Effector memory CD8-positive, alpha-beta T cell (primary cell): Measurements from ENCODE around the gene TCF12.

Experiments
- ATAC-seq: fragments of 150-1000 bp; cut with Tn5 transposase; replicated peaks from 2 replicates; pipeline ENCODE4 v1.10.0; 2021; ENCODE audit warnings: mild to moderate bottlenecking, moderate library complexity
- DNase-seq, 3 experiments: peaks; one replicate each; pipeline ENCODE4 v3.0.0; 2021
- H3K27ac Mint-ChIP-seq, 2 donors: one replicate each; pipeline ENCODE4 v1.8.0; 2022; ENCODE audit warnings: mild to moderate bottlenecking in 2 of 2, mixed read lengths in 2 of 2, moderate library complexity in 2 of 2
- H3K27me3 Mint-ChIP-seq, 2 donors: one replicate each; pipeline ENCODE4 v1.8.0; 2022; ENCODE audit warnings: mixed read lengths in 2 of 2
- H3K36me3 Mint-ChIP-seq: one replicate; pipeline ENCODE4 v1.8.0; 2022; ENCODE audit warnings: mild to moderate bottlenecking, moderate library complexity, mixed read lengths; ENCODE audit not compliant: insufficient read depth
- H3K4me1 Mint-ChIP-seq, 2 donors: one replicate each; pipeline ENCODE4 v1.8.0; 2022; ENCODE audit warnings: low read depth in 2 of 2, mixed read lengths in 2 of 2
- H3K4me3 Mint-ChIP-seq, 2 donors: one replicate each; pipeline ENCODE4 v1.8.0; 2022; ENCODE audit warnings: mild to moderate bottlenecking in 2 of 2, mixed read lengths in 2 of 2, moderate library complexity in 2 of 2
- H3K9me3 Mint-ChIP-seq, 2 donors: one replicate each; pipeline ENCODE4 v1.8.0; 2022; ENCODE audit warnings: mixed read lengths in 2 of 2

The TCF12 gene

GRCh38 chr15:57227166-57227565, 308.7 kb downstream of the TCF12 start:
- Mint-ChIP-seq H3K27ac (no peak overlapping the region), H3K9me3 (no peaks in the 10 kb centered on the region), H3K4me3 (no peak overlapping the region), H3K36me3 (peaks cover under 1% of the 10 kb centered on the region), H3K4me1 (peaks cover 4 to 13% of the 10 kb centered on the region in 2 donors), H3K27me3 (no peaks in the 10 kb centered on the region)
- ATAC-seq (no peak), DNase-seq (no peak)

- DNase-seq = no peak
- no peaks in the 10 kb centered on the region for H3K9me3 Mint-ChIP-seq
- peaks cover 4 to 13% of the 10 kb centered on the region in 2 donors for H3K4me1 Mint-ChIP-seq
- peaks cover 6% of the 10 kb centered on the region for H3K36me3 Mint-ChIP-seq
- H3K27ac Mint-ChIP-seq = no peak overlapping the region
- H3K4me3 Mint-ChIP-seq = no peak overlapping the region
- ATAC-seq = no peak
- no peaks in the 10 kb centered on the region for H3K27me3 Mint-ChIP-seq
Observed at GRCh38 chr15:57227899-57228298, 309.5 kb downstream of the TCF12 start.

- Mint-ChIP-seq H3K4me1 (peaks cover 4 to 13% of the 10 kb centered on the region in 2 donors), H3K27ac (no peak overlapping the region), H3K27me3 (no peaks in the 10 kb centered on the region), H3K4me3 (no peak overlapping the region), H3K9me3 (no peaks in the 10 kb centered on the region), H3K36me3 (peaks cover 10% of the 10 kb centered on the region)
- no peak for DNase-seq
- no peak for ATAC-seq
Observed at GRCh38 chr15:57228395-57228794, 310.0 kb downstream of the TCF12 start.

DNA sequence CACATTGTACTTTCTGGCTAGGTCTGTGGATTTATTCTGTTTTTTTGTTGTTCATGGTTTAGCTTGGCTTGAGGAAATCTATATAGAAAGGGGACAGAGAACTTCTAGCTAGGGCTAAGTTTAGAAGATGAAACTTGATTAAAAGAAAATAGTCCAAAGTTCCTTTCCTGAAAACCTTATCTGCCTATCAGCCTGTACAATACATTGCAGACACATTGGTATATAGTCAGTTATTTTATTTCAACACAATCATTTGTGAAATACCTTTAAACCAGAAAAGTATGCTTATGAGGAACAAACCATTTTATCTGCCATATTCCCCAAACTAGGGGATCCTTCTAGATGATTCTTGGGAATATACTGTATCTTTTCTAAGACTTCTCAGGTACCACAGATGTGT, 310.6 kb downstream of the TCF12 start:
- Mint-ChIP-seq H3K27me3 (no peaks in the 10 kb centered on the region), H3K27ac (no peak overlapping the region), H3K36me3 (peaks cover 17% of the 10 kb centered on the region), H3K9me3 (no peaks in the 10 kb centered on the region), H3K4me1 (peaks cover 4 to 13% of the 10 kb centered on the region in 2 donors), H3K4me3 (no peak overlapping the region)
- DNase-seq (no peak), ATAC-seq (no peak)

GRCh38 chr15:57231559-57231958, 313.1 kb downstream of the TCF12 start:
- Mint-ChIP-seq H3K4me1 (peaks cover 4 to 13% of the 10 kb centered on the region in 2 donors), H3K4me3 (no peak overlapping the region), H3K36me3 (peaks cover 36% of the 10 kb centered on the region), H3K9me3 (no peaks in the 10 kb centered on the region), H3K27me3 (no peaks in the 10 kb centered on the region), H3K27ac (no peak overlapping the region)
- ATAC-seq = no peak
- no peak for DNase-seq

GRCh38 chr15:57234156-57234555, 315.7 kb downstream of the TCF12 start:
- ATAC-seq (no peak), DNase-seq (no peak)
- Mint-ChIP-seq H3K4me1 (peaks cover 0 to 4% of the 10 kb centered on the region in 2 donors), H3K4me3 (no peak overlapping the region), H3K27ac (no peak overlapping the region), H3K27me3 (no peaks in the 10 kb centered on the region), H3K36me3 (peaks cover 41% of the 10 kb centered on the region), H3K9me3 (no peaks in the 10 kb centered on the region)

DNA sequence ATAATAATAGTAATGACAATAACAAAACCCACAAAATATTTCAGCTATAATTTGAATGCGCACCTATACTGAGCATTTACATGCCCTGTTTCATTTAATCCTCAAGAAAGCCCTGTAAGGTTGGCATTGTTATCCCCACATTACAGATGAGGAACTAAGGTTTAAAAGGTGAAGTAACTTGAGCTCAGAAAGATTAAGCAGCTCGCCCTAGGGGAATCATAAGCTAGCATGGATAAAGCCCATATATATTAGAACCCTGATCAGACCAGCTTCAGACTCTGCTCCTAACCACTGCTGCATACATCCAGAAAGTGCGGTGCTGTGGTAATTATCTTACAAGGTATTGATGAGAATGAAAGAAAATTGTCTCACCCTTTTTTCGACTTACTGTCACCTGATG, 316.7 kb downstream of the TCF12 start:
- peaks cover 0 to 9% of the 10 kb centered on the region in 2 donors for H3K4me1 Mint-ChIP-seq
- no peak for DNase-seq
- H3K27ac Mint-ChIP-seq = no peak overlapping the region
- no peaks in the 10 kb centered on the region for H3K27me3 Mint-ChIP-seq
- no peak overlapping the region for H3K4me3 Mint-ChIP-seq
- ATAC-seq = no peak
- H3K36me3 Mint-ChIP-seq = peaks cover 41% of the 10 kb centered on the region
- no peaks in the 10 kb centered on the region for H3K9me3 Mint-ChIP-seq

DNA sequence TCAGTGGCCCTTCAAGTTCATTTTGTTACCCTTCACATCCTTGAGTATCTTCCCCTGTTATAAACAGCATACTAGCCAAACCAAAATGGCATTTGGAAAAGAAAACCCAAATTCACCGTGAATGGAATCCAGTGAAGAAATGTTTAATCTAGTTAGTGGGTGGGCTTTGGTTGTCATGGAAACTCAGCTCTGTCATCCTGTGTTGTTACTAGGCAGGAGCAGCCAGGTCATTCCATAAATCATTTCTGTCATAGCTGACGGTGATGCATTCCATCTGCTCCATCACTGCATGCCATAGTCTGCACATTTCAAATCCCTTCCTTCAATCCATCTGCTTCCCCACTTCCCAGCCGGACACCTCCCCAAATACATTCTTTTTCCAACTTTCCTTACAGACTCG, 317.4 kb downstream of the TCF12 start:
- no peaks in the 10 kb centered on the region for H3K9me3 Mint-ChIP-seq
- DNase-seq = no peak
- no peaks in the 10 kb centered on the region for H3K27me3 Mint-ChIP-seq
- H3K36me3 Mint-ChIP-seq = peaks cover 41% of the 10 kb centered on the region
- no peak for ATAC-seq
- peaks cover 0 to 9% of the 10 kb centered on the region in 2 donors for H3K4me1 Mint-ChIP-seq
- no peak overlapping the region for H3K4me3 Mint-ChIP-seq
- no peak overlapping the region for H3K27ac Mint-ChIP-seq

DNA sequence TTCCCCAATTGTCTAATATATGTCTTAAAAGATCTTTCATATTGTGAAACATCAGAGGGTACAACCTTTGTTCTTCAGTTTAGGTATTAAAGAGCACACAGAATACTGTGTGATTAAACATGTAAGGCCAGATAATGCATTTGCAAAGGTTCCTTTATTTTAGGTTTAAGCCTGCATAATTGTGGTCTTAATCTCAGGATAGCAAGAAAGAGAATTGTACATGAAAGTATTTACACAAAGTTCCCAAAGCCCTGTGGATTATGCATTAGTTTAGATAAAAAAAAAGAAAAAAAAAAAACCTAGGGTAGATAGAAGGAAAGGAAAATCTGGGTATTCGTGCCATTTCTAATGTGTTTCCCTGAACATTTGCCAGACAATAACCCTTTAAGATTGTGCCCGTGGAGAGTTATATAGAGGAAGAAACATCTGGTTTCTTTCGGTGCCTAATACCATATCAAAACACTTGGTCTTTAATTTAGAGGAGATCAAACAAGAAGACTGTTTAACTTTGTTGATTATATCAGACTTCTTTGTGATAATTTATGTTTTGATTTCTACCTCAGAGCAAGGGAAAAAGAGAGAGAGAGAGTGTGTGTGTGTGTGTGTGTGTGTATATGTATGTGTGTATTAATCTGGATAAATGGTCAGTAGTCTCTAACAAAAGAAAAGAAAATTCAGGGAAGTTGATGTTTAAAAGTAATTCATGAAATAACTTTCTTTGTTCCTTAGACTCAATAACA, 318.3 kb downstream of the TCF12 start:
- Mint-ChIP-seq H3K9me3 (no peaks in the 10 kb centered on the region), H3K4me3 (no peak overlapping the region), H3K27me3 (no peaks in the 10 kb centered on the region), H3K36me3 (peaks cover 49% of the 10 kb centered on the region), H3K27ac (peak overlapping the region in 1 of 2 donors; percentile 79), H3K4me1 (peaks cover 0 to 9% of the 10 kb centered on the region in 2 donors)
- ATAC-seq = no peak
- no peak for DNase-seq

GRCh38 chr15:57237301-57237642, 318.8 kb downstream of the TCF12 start:
- peak overlapping the region in 1 of 2 donors; percentile 79 for H3K27ac Mint-ChIP-seq
- no peaks in the 10 kb centered on the region for H3K27me3 Mint-ChIP-seq
- DNase-seq (no peak), ATAC-seq (no peak)
- no peak overlapping the region for H3K4me3 Mint-ChIP-seq
- peaks cover 0 to 9% of the 10 kb centered on the region in 2 donors for H3K4me1 Mint-ChIP-seq
- no peaks in the 10 kb centered on the region for H3K9me3 Mint-ChIP-seq
- peaks cover 47% of the 10 kb centered on the region for H3K36me3 Mint-ChIP-seq

DNA sequence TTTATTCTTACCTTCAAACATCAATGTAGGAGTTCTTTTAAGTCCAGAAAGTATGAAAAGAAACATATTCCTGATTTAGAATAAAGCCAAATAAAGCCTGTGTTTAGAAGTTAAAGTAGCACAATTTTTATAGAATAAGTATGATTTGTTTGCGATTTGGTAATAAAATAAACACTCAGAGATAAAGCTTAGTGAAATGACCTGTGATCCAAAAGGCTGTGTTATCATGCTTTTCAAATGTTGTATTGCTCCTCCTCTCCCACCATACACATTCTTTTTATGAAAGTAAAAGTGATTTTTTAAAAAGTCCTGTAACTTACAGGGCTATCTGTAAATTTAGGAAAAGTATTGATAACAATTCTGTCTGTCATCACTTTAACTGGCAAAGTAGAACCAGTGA, 319.2 kb downstream of the TCF12 start:
- ATAC-seq (no peak), DNase-seq (no peak)
- H3K27me3 Mint-ChIP-seq = no peaks in the 10 kb centered on the region
- peaks cover 0 to 9% of the 10 kb centered on the region in 2 donors for H3K4me1 Mint-ChIP-seq
- H3K36me3 Mint-ChIP-seq = peaks cover 44% of the 10 kb centered on the region
- H3K27ac Mint-ChIP-seq = no peak overlapping the region
- H3K4me3 Mint-ChIP-seq = no peak overlapping the region
- H3K9me3 Mint-ChIP-seq = no peaks in the 10 kb centered on the region

DNA sequence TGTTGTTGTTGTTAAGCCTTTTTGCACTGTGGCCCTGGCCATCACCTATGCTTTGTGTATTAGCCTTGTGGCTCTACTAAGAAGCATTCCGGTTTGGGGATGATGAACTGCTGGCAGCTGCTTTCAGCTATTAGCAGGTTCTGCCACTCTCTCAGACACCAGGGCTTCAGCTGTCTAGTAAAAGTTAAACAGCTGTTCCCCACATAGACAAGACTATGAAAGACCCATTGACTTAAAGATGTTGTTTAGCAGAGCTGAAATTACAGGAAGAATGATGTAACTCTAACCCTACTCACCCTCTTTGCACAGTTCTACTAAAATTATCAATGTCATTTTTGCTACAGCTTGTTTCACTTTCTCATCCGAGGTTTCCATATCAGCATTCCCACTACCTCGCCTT, 326.7 kb downstream of the TCF12 start:
- DNase-seq = no peak
- no peaks in the 10 kb centered on the region for H3K27me3 Mint-ChIP-seq
- no peak overlapping the region for H3K27ac Mint-ChIP-seq
- ATAC-seq = no peak
- H3K4me1 Mint-ChIP-seq = no peaks in the 10 kb centered on the region
- no peak overlapping the region for H3K4me3 Mint-ChIP-seq
- H3K36me3 Mint-ChIP-seq = peaks cover 32% of the 10 kb centered on the region
- H3K9me3 Mint-ChIP-seq = no peaks in the 10 kb centered on the region

GRCh38 chr15:57245714-57246113, 327.3 kb downstream of the TCF12 start:
- DNase-seq = no peak

DNA sequence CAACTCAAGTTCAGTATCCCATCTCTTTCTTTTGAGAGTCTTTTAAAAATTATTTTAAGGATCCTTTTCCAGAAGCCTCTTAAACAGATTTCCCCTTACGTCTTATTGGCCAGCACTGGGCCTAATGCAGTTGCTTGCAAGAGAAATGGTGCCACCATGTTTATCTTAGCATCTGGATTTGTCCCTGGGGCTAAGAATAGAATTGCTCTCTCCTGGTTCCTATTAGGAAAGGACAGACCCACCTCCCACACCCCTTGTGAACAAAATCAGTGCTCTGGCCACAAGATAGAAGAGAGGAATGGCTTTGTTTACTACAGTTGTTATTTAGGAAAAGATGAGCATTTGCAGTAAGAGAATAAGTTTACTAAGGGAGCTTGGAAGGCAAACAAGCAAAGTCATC, 329.6 kb downstream of the TCF12 start:
- peaks cover 25% of the 10 kb centered on the region for H3K36me3 Mint-ChIP-seq
- no peak overlapping the region for H3K4me3 Mint-ChIP-seq
- H3K9me3 Mint-ChIP-seq = no peaks in the 10 kb centered on the region
- DNase-seq = no peak
- no peaks in the 10 kb centered on the region for H3K4me1 Mint-ChIP-seq
- no peak for ATAC-seq
- no peaks in the 10 kb centered on the region for H3K27me3 Mint-ChIP-seq
- H3K27ac Mint-ChIP-seq = no peak overlapping the region

More at GRCh38 chr15:57245714-57246113, 327.3 kb downstream of the TCF12 start:
- Mint-ChIP-seq H3K9me3 (no peaks in the 10 kb centered on the region), H3K4me1 (no peaks in the 10 kb centered on the region), H3K4me3 (no peak overlapping the region), H3K36me3 (peaks cover 37% of the 10 kb centered on the region), H3K27me3 (no peaks in the 10 kb centered on the region), H3K27ac (no peak overlapping the region)
- no peak for ATAC-seq
